ENCODE data around the gene SPEF2. TPM values are rescaled to one million over a fixed set of nuclear protein-coding genes. Genes with fewer than 3 reads are reported as not detected.

SPEF2 gene
- total and polyA plus RNA-seq, 4 donors: 0.42 to 4.5 (median 2.1) TPM

DNA sequence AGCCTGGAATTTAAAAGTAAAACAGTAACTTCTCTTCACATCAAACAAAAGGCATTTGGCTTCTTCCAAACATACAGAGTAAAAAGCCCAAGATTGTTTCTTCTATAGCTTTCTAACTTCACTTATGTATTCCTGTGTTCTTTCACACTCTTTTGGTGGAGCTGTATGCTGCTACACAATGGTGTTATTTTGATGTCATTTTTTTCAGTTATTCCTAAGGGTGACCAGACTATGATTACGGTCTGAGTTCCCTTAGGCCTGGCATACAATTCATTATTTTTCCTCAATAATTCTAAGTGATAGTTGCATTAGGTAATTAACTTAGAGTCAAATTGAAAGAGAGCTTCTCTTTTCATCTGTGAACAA lies 172.8 kb downstream of the SPEF2 start:
- H3K27ac ChIP-seq (ENCODE audit: low read depth in 1 of 2, low read length in 2 of 2): no peak overlapping the region
- no peaks in the 10 kb centered on the region for H3K27me3 ChIP-seq (ENCODE audit: control insufficient read depth in 4 of 4, insufficient read depth in 4 of 4, low read length in 3 of 4)
- no peak overlapping the region for H3K9ac ChIP-seq (ENCODE audit: low read depth in 1 of 2, low read length in 2 of 2)
- H3K9me3 ChIP-seq (ENCODE audit: control insufficient read depth in 4 of 4, low read length in 3 of 4): no peaks in the 10 kb centered on the region
- no peaks in the 10 kb centered on the region for H3K36me3 ChIP-seq (ENCODE audit: control insufficient read depth in 4 of 4, insufficient read depth in 3 of 4, low read depth in 1 of 4, low read length in 3 of 4)
- no peak for DNase-seq (ENCODE audit: low spot score)
- WGBS: 96% methylated on average over 1 of the region's 1 CpG
- TF ChIP-seq RXRA (IDR thresholded peaks at IDR 0.05) (no peak), RAD21 (IDR thresholded peaks at IDR 0.05) (no peak), SP1 (IDR thresholded peaks at IDR 0.05) (no peak)
- H3K4me1 ChIP-seq (ENCODE audit: control insufficient read depth in 4 of 4, insufficient read depth in 4 of 4, low read length in 3 of 4): no peaks in the 10 kb centered on the region
- no peak overlapping the region for H3K4me3 ChIP-seq (ENCODE audit: low read depth in 1 of 3, low read length in 3 of 3)

DNA sequence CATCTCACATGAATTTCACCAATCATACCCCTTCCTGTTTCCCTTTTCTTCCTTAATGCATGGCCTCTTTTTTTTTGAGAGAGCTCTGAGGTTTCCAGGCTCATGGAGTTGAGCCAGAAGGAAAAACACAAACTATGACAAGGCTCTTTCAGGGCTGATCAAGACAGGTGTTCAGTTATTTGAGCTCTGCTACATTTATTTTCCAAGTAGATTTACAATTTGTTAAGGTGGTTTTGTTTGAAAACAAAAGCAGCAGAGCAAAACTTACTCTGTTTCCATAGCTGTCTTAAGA lies 176.6 kb downstream of the SPEF2 start:
- Histone ChIP-seq H3K9me3 (ENCODE audit: control insufficient read depth in 4 of 4, low read length in 3 of 4) (no peaks in the 10 kb centered on the region), H3K4me3 (ENCODE audit: low read depth in 1 of 3, low read length in 3 of 3) (no peak overlapping the region), H3K27me3 (ENCODE audit: control insufficient read depth in 4 of 4, insufficient read depth in 4 of 4, low read length in 3 of 4) (no peaks in the 10 kb centered on the region), H3K27ac (ENCODE audit: low read depth in 1 of 2, low read length in 2 of 2) (no peak overlapping the region), H3K9ac (ENCODE audit: low read depth in 1 of 2, low read length in 2 of 2) (no peak overlapping the region), H3K4me1 (ENCODE audit: control insufficient read depth in 4 of 4, insufficient read depth in 4 of 4, low read length in 3 of 4) (no peaks in the 10 kb centered on the region), H3K36me3 (ENCODE audit: control insufficient read depth in 4 of 4, insufficient read depth in 3 of 4, low read depth in 1 of 4, low read length in 3 of 4) (no peaks in the 10 kb centered on the region)
- DNase-seq (ENCODE audit: low spot score): no peak
- TF ChIP-seq JUND (IDR thresholded peaks at IDR 0.05) (no peak), FOXA1 (IDR thresholded peaks at IDR 0.05) (no peak), HNF4G (IDR thresholded peaks at IDR 0.05) (no peak), RAD21 (IDR thresholded peaks at IDR 0.05) (no peak), NR2F2 (IDR thresholded peaks at IDR 0.05) (no peak), HNF4A (conservative IDR thresholded peaks at IDR 0.05) (no peak), EGR1 (IDR thresholded peaks at IDR 0.05; ENCODE audit: low read depth in 2 of 2) (no peak), FOXA2 (IDR thresholded peaks at IDR 0.05) (no peak), SP1 (IDR thresholded peaks at IDR 0.05) (no peak), TAF1 (conservative IDR thresholded peaks at IDR 0.05) (no peak), GABPA (IDR thresholded peaks at IDR 0.05 in 1 of 2, conservative IDR thresholded peaks at IDR 0.05 in 1 of 2) (no peak)
- TF ChIP-seq, protein P1, sequence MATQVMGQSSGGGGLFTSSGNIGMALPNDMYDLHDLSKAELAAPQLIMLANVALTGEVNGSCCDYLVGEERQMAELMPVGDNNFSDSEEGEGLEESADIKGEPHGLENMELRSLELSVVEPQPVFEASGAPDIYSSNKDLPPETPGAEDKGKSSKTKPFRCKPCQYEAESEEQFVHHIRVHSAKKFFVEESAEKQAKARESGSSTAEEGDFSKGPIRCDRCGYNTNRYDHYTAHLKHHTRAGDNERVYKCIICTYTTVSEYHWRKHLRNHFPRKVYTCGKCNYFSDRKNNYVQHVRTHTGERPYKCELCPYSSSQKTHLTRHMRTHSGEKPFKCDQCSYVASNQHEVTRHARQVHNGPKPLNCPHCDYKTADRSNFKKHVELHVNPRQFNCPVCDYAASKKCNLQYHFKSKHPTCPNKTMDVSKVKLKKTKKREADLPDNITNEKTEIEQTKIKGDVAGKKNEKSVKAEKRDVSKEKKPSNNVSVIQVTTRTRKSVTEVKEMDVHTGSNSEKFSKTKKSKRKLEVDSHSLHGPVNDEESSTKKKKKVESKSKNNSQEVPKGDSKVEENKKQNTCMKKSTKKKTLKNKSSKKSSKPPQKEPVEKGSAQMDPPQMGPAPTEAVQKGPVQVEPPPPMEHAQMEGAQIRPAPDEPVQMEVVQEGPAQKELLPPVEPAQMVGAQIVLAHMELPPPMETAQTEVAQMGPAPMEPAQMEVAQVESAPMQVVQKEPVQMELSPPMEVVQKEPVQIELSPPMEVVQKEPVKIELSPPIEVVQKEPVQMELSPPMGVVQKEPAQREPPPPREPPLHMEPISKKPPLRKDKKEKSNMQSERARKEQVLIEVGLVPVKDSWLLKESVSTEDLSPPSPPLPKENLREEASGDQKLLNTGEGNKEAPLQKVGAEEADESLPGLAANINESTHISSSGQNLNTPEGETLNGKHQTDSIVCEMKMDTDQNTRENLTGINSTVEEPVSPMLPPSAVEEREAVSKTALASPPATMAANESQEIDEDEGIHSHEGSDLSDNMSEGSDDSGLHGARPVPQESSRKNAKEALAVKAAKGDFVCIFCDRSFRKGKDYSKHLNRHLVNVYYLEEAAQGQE (IDR thresholded peaks at IDR 0.05): no peak
- TF ChIP-seq, protein P2, sequence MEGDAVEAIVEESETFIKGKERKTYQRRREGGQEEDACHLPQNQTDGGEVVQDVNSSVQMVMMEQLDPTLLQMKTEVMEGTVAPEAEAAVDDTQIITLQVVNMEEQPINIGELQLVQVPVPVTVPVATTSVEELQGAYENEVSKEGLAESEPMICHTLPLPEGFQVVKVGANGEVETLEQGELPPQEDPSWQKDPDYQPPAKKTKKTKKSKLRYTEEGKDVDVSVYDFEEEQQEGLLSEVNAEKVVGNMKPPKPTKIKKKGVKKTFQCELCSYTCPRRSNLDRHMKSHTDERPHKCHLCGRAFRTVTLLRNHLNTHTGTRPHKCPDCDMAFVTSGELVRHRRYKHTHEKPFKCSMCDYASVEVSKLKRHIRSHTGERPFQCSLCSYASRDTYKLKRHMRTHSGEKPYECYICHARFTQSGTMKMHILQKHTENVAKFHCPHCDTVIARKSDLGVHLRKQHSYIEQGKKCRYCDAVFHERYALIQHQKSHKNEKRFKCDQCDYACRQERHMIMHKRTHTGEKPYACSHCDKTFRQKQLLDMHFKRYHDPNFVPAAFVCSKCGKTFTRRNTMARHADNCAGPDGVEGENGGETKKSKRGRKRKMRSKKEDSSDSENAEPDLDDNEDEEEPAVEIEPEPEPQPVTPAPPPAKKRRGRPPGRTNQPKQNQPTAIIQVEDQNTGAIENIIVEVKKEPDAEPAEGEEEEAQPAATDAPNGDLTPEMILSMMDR (IDR thresholded peaks at IDR 0.05; ENCODE audit: low read depth, low read length, missing input control): no peak
- TF ChIP-seq, protein P3, sequence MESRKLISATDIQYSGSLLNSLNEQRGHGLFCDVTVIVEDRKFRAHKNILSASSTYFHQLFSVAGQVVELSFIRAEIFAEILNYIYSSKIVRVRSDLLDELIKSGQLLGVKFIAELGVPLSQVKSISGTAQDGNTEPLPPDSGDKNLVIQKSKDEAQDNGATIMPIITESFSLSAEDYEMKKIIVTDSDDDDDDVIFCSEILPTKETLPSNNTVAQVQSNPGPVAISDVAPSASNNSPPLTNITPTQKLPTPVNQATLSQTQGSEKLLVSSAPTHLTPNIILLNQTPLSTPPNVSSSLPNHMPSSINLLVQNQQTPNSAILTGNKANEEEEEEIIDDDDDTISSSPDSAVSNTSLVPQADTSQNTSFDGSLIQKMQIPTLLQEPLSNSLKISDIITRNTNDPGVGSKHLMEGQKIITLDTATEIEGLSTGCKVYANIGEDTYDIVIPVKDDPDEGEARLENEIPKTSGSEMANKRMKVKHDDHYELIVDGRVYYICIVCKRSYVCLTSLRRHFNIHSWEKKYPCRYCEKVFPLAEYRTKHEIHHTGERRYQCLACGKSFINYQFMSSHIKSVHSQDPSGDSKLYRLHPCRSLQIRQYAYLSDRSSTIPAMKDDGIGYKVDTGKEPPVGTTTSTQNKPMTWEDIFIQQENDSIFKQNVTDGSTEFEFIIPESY (IDR thresholded peaks at IDR 0.05): no peak
- TF ChIP-seq, protein P4, sequence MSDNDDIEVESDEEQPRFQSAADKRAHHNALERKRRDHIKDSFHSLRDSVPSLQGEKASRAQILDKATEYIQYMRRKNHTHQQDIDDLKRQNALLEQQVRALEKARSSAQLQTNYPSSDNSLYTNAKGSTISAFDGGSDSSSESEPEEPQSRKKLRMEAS (IDR thresholded peaks at IDR 0.05): no peak

Data from liver (tissue), 9 donors.